ENCODE data around the gene CCDC27. TPM values are rescaled to one million over a fixed set of nuclear protein-coding genes. Genes with fewer than 3 reads are reported as not detected.

The CCDC27 gene
- polyA plus RNA-seq, 3 donors: not detected

Other genes with a start within 250 kb of the CCDC27 start
- 10 to 100 TPM in 2 of 3 donors, 1 to 10 TPM in 1; 6.6 to 16.3 (median 11.7) TPM for gene MEGF6, start 140.9 kb upstream of the CCDC27 start, polyA plus RNA-seq
- 10 to 100 TPM; 22.8 to 49.7 (median 30.9) TPM for gene TPRG1L, start 127.4 kb upstream of the CCDC27 start, polyA plus RNA-seq
- 10 to 100 TPM; 12.0 to 17.5 (median 17.4) TPM for gene WRAP73, start 102.3 kb upstream of the CCDC27 start, polyA plus RNA-seq
- under 1 TPM in 2 of 3 donors, not detected in 1; 0.01 to 0.24 TPM for gene TP73, start 99.9 kb upstream of the CCDC27 start, polyA plus RNA-seq
- gene SMIM1, start 20.3 kb downstream of the CCDC27 start, polyA plus RNA-seq: 1 to 10 TPM; 1.8 to 8.2 (median 3.7) TPM
- gene LRRC47, start 44.0 kb downstream of the CCDC27 start, polyA plus RNA-seq: 10 to 100 TPM; 21.4 to 25.4 (median 22.2) TPM
- gene CEP104, start 104.8 kb downstream of the CCDC27 start, polyA plus RNA-seq: 10 to 100 TPM in 1 of 3 donors, 1 to 10 TPM in 2; 7.4 to 10.3 (median 8.5) TPM
- 1 to 10 TPM; 3.1 to 4.4 (median 4.3) TPM for gene DFFB, start 105.0 kb downstream of the CCDC27 start, polyA plus RNA-seq
- 10 to 100 TPM in 2 of 3 donors, 1 to 10 TPM in 1; 10.0 to 20.7 (median 10.9) TPM for gene C1orf174, start 147.8 kb downstream of the CCDC27 start, polyA plus RNA-seq

All from adipose tissue (tissue), 3 donors.